ENCODE results near the gene WDR13.
"Not testable (repeated sequence)": the region's sequence is repeated elsewhere in the genome, so short reads cannot be mapped to it uniquely, and the experiment has no call there.

WDR13 gene

GRCh38 chrX:48595929-48596328 is 1.4 kb upstream of the WDR13 start:
- DNase-seq, result no peak

- no peak for DNase-seq
Observed at GRCh38 chrX:48598614-48599013, 1.3 kb downstream of the WDR13 start.

GRCh38 chrX:48599341-48599740 is 2.0 kb downstream of the WDR13 start:
- no peak for DNase-seq

GRCh38 chrX:48600226-48600625 is 2.9 kb downstream of the WDR13 start:
- DNase-seq, result no peak

- DNase-seq, result no peak
Observed at GRCh38 chrX:48601741-48602394, 4.6 kb downstream of the WDR13 start.

- no peak for DNase-seq
Observed at GRCh38 chrX:48604701-48605100, 7.4 kb downstream of the WDR13 start.

- no peak for DNase-seq
Observed at GRCh38 chrX:48606091-48606490, 8.8 kb downstream of the WDR13 start.

GRCh38 chrX:48611703-48612102 is 14.4 kb downstream of the WDR13 start:
- no peak for DNase-seq

- DNase-seq, result no peak
Observed at GRCh38 chrX:48613502-48614160, 16.3 kb downstream of the WDR13 start.

GRCh38 chrX:48616576-48616975 is 19.3 kb downstream of the WDR13 start:
- no peak for DNase-seq

- DNase-seq, result no peak
Observed at GRCh38 chrX:48617542-48618340, 20.4 kb downstream of the WDR13 start.

GRCh38 chrX:48626401-48627298 is 29.4 kb downstream of the WDR13 start:
- DNase-seq, result no peak

GRCh38 chrX:48631376-48632090 is 34.2 kb downstream of the WDR13 start:
- DNase-seq, result peak; percentile 17 to 39

- no peak for DNase-seq
Observed at GRCh38 chrX:48632207-48632606, 34.9 kb downstream of the WDR13 start.

- DNase-seq, result no peak
Observed at GRCh38 chrX:48636301-48636700, 39.0 kb downstream of the WDR13 start.

- no peak for DNase-seq
Observed at GRCh38 chrX:48636776-48637175, 39.5 kb downstream of the WDR13 start.

GRCh38 chrX:48645669-48646068 is 48.4 kb downstream of the WDR13 start:
- no peak for DNase-seq

GRCh38 chrX:48648336-48648751 is 51.1 kb downstream of the WDR13 start:
- DNase-seq, result peak in 1 of 2 experiments; percentile 33

- no peak for DNase-seq
Observed at GRCh38 chrX:48649102-48649501, 51.8 kb downstream of the WDR13 start.

- DNase-seq, result not testable (repeated sequence)
Observed at GRCh38 chrX:48652055-48652579, 54.8 kb downstream of the WDR13 start.

GRCh38 chrX:48654746-48655145 is 57.5 kb downstream of the WDR13 start:
- DNase-seq, result not testable (repeated sequence)

Data from stimulated activated CD4-positive, alpha-beta T cell treated with anti-CD3 and anti-CD28 coated beads, Interleukin-4, amount 100 ng/mL, for 4 hours (primary cell).